Measurements from ENCODE around the gene CREB3L2. TPM values are rescaled to one million over a fixed set of nuclear protein-coding genes. Genes with fewer than 3 reads are reported as not detected.

Gene CREB3L2
- total and polyA plus RNA-seq, 2 of the 13 experiments (the other 11 are each of a cell fraction or from before 2014, with no cell fraction given) = 22.1 to 41.1 TPM

DNA sequence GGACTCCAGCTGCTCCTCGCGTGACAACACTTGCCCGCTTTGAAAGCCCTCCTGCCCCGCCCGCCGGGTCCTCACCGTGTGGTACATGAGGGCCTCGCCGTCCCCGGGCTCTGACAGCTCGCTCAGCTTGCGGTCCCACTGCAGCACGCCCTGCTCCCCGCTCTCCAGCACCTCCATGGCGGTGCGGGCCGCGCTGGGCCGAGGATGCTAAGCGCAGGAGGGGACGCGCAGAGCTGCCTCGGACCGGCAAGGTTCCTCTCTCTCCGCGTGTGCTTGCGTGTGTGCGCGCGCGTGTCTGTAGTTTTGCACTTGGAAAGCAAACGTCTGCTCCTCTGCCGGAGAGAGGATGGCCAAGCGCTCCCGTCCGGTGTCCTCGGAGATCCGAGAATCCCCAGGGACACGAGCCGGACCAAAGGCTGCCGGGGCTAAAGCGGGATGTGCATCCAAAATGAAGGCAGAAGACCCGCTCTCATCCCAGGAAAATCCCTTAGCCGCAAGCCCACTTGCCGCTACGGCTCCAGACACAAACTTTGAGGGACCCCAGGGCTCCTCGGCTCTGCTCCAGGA lies at the start of gene CREB3L2 (continued):
- no peak for TF ChIP-seq ZNF441 (CRISPR knock-in tag; IDR thresholded peaks at IDR 0.05; ENCODE audit: borderline replicate concordance)
- no peak for TF ChIP-seq XBP1 (CRISPR knock-in tag; IDR thresholded peaks at IDR 0.05)
- 0 out of 2 replicates have a peak, but pooled peaks have one; percentile 36 for TF ChIP-seq THAP7 (CRISPR knock-in tag; IDR thresholded peaks at IDR 0.05)
- TF ChIP-seq IKZF5 (CRISPR knock-in tag; IDR thresholded peaks at IDR 0.05) = no peak
- TF ChIP-seq DBP (CRISPR knock-in tag; IDR thresholded peaks at IDR 0.05; ENCODE audit: not compliant biosample characterization) = no peak
- TF ChIP-seq, protein P1, sequence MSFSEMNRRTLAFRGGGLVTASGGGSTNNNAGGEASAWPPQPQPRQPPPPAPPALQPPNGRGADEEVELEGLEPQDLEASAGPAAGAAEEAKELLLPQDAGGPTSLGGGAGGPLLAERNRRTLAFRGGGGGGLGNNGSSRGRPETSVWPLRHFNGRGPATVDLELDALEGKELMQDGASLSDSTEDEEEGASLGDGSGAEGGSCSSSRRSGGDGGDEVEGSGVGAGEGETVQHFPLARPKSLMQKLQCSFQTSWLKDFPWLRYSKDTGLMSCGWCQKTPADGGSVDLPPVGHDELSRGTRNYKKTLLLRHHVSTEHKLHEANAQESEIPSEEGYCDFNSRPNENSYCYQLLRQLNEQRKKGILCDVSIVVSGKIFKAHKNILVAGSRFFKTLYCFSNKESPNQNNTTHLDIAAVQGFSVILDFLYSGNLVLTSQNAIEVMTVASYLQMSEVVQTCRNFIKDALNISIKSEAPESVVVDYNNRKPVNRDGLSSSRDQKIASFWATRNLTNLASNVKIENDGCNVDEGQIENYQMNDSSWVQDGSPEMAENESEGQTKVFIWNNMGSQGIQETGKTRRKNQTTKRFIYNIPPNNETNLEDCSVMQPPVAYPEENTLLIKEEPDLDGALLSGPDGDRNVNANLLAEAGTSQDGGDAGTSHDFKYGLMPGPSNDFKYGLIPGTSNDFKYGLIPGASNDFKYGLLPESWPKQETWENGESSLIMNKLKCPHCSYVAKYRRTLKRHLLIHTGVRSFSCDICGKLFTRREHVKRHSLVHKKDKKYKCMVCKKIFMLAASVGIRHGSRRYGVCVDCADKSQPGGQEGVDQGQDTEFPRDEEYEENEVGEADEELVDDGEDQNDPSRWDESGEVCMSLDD (CRISPR knock-in tag; IDR thresholded peaks at IDR 0.05; ENCODE audit: borderline replicate concordance) = no peak
- TF ChIP-seq SMAD3 (CRISPR knock-in tag; IDR thresholded peaks at IDR 0.05) = no peak
- no peak for TF ChIP-seq HHEX (CRISPR knock-in tag; IDR thresholded peaks at IDR 0.05)
- TF ChIP-seq NFYB (CRISPR knock-in tag; IDR thresholded peaks at IDR 0.05) = no peak
- TF ChIP-seq ZFP36L1 (CRISPR knock-in tag; IDR thresholded peaks at IDR 0.05) = no peak
- TF ChIP-seq ZBTB39 (CRISPR knock-in tag; IDR thresholded peaks at IDR 0.05) = no peak
- TF ChIP-seq, protein P2, sequence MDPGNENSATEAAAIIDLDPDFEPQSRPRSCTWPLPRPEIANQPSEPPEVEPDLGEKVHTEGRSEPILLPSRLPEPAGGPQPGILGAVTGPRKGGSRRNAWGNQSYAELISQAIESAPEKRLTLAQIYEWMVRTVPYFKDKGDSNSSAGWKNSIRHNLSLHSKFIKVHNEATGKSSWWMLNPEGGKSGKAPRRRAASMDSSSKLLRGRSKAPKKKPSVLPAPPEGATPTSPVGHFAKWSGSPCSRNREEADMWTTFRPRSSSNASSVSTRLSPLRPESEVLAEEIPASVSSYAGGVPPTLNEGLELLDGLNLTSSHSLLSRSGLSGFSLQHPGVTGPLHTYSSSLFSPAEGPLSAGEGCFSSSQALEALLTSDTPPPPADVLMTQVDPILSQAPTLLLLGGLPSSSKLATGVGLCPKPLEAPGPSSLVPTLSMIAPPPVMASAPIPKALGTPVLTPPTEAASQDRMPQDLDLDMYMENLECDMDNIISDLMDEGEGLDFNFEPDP (CRISPR knock-in tag; conservative IDR thresholded peaks at IDR 0.05) = 0 out of 2 replicates have a peak, but pooled peaks have one; percentile 21
- no peak for TF ChIP-seq ZNF572 (CRISPR knock-in tag; IDR thresholded peaks at IDR 0.05)
- TF ChIP-seq ZNF775 (CRISPR knock-in tag; IDR thresholded peaks at IDR 0.05; ENCODE audit: borderline replicate concordance) = no peak
- TF ChIP-seq USF2 (IDR thresholded peaks at IDR 0.05; ENCODE audit: low read depth, low read length) = no peak
- TF ChIP-seq USF2 (CRISPR knock-in tag; IDR thresholded peaks at IDR 0.05; ENCODE audit: borderline replicate concordance) = no peak; the same call in 1 of the 2 replicates
- TF ChIP-seq SETDB1 (CRISPR knock-in tag; IDR thresholded peaks at IDR 0.05; ENCODE audit: borderline replicate concordance) = no peak
- TF ChIP-seq ZNF749 (CRISPR knock-in tag; IDR thresholded peaks at IDR 0.05; ENCODE audit: borderline replicate concordance) = no peak
